Transverse colon (tissue), 4 donors: ENCODE results near the gene CNTD1. TPM values are rescaled to one million over a fixed set of nuclear protein-coding genes. Genes with fewer than 3 reads are reported as not detected.
"Not testable (repeated sequence)": the region's sequence is repeated elsewhere in the genome, so short reads cannot be mapped to it uniquely, and the experiment has no call there.

Experiments used
- DNase-seq: peaks from one replicate; pipeline ENCODE4 v3.0.0-alpha.2; 2019
- H3K27ac ChIP-seq, 4 donors: fragments of 200-600 bp; sonication (generic); 2 replicates each; pipeline ENCODE4 v1.5.1; 2016 to 2018; ENCODE audit warnings: inconsistent platforms in 4 of 4
- H3K27me3 ChIP-seq: fragments of 200-600 bp; sonication (generic); 2 replicates; pipeline ENCODE4 v1.5.1; 2017; ENCODE audit warnings: inconsistent platforms
- H3K36me3 ChIP-seq, 4 donors: fragments of 200-600 bp; sonication (generic); 2 replicates each; pipeline ENCODE4 v1.5.1; 2017 to 2019; ENCODE audit warnings: inconsistent platforms in 4 of 4
- H3K4me1 ChIP-seq, 4 donors: fragments of 200-600 bp; sonication (generic); 2 replicates each; pipeline ENCODE4 v1.5.1; 2017 to 2020; ENCODE audit warnings: inconsistent platforms in 4 of 4
- H3K4me3 ChIP-seq, 4 donors: fragments of 200-600 bp; sonication (generic); 1 replicate in 1 of 4; 2 replicates in 3 of 4; pipeline versions ENCODE4 v1.5.1 to v1.6.1; 2017 to 2019; ENCODE audit warnings: inconsistent platforms in 4 of 4
- H3K9me3 ChIP-seq, 2 donors: fragments of 200-600 bp; sonication (generic); 2 replicates each; pipeline ENCODE4 v1.5.1; 2017 to 2019; ENCODE audit warnings: inconsistent platforms in 2 of 2
- CTCF ChIP-seq, 5 experiments: fragments of 200-600 bp in 3 of 5; fragments of 450-650 bp in 2 of 5; sonication (generic) in 3 of 5; IDR thresholded peaks; 1 replicate in 2 of 5; 2 replicates in 3 of 5; pipeline ENCODE4 v1.5.1; 2016 to 2017; ENCODE audit warnings: antibody characterized with exemption in 5 of 5, inconsistent platforms in 3 of 5, mild to moderate bottlenecking in 2 of 5, moderate library complexity in 1 of 5
- EP300 ChIP-seq: sonication (generic); formaldehyde crosslinking; IDR thresholded peaks from one replicate; pipeline ENCODE4 v1.6.1; 2017; ENCODE audit warnings: antibody characterized with exemption, low read depth
- POLR2A ChIP-seq: fragments of 450-650 bp; IDR thresholded peaks from one replicate; pipeline ENCODE4 v1.6.1; 2016; ENCODE audit warnings: antibody characterized with exemption, mild to moderate bottlenecking, moderate library complexity
- POLR2AphosphoS5 ChIP-seq, 3 donors: sonication (generic); formaldehyde crosslinking; IDR thresholded peaks; one replicate each; pipeline ENCODE4 v1.6.1; 2016; ENCODE audit warnings: antibody characterized with exemption in 3 of 3
- WGBS, 2 donors: methylation state at CpG; one replicate each; pipeline ENCODE4 v1.1.5; 2018; ENCODE audit warnings: low coverage in 1 of 2; 5-methylcytosine and 5-hydroxymethylcytosine counted together
- in situ Hi-C, 4 donors: fragments of 200-750 bp; cut with MboI; loops; one replicate each; pipeline versions ENCODE4 v1.15.0 to v1.15.1; 2017; ENCODE audit warnings: low sequenced_read_pairs in 3 of 4, low pct_ligation_motif_present in 1 of 4, low pct_unique_long_range_greater_than_20kb in 1 of 4
- intact Hi-C: fragments of 100-400 bp; cut with DNase I; formaldehyde crosslinking; loops from one replicate; pipeline ENCODE4 v1.15.1; 2023; ENCODE audit warnings: low total_unique reads
- total RNA-seq, 4 donors: library from RNA; depleted of rRNA; stranded (reverse); fragments of >200 nt; gene quantifications; one replicate each; pipeline ENCODE4 v1.1.0, GENCODE V29; 2016

Gene CNTD1
- total RNA-seq, 4 donors from 2014 or later: 0.48 to 1.5 TPM; not detected in 2

GRCh38 chr17:42850954-42851353 is 52.3 kb downstream of the CNTD1 start, which contains the start of gene AOC3:
TSS of gene AOC3 (plus strand) at chr17:42851199. CDS start at chr17:42851344, 145 bp downstream.
- 20 to 29% methylated on average over 1 to 9 of the region's 9 CpGs for whole genome bisulfite sequencing, 2 donors
- H3K9me3 ChIP-seq: no peaks in the 10 kb centered on the region
- H3K27me3 ChIP-seq: peaks cover 23% of the 10 kb centered on the region
- intact Hi-C loops (no loop called here), in situ Hi-C loops (loop anchor here in 1 of 4 donors (10.0 kb wide), 1 partner anchor 74 kb away; no protein-coding TSS in a partner anchor)
- H3K4me3 ChIP-seq: peak within 1 kb of the TSS; percentile 18 to 46 (median 27)
- TF ChIP-seq CTCF (IDR thresholded peaks at IDR 0.05) (no peak), POLR2A (no peak), POLR2AphosphoS5 (IDR thresholded peaks at IDR 0.05) (peak in 1 of 3 donors; percentile 25)
- H3K4me1 ChIP-seq: peaks cover 5 to 20% (median 15%) of the 10 kb centered on the region in 4 donors
- DNase-seq: peak; percentile 38
- H3K36me3 ChIP-seq: no peaks in the 10 kb centered on the region
- H3K27ac ChIP-seq: peak within 1 kb of the TSS; percentile 76 to 85 (median 79)

GRCh38 chr17:42851371-42852240 is 52.9 kb downstream of the CNTD1 start:
- H3K27ac ChIP-seq: peak overlapping the region; percentile 76 to 85 (median 79)
- in situ Hi-C loops: loop anchor here in 1 of 4 donors (10.0 kb wide), 1 partner anchor 73 kb away; no protein-coding TSS in a partner anchor
- intact Hi-C loops, DNase-seq, H3K9me3 ChIP-seq, H3K36me3 ChIP-seq: not testable (repeated sequence)
- peaks cover 5 to 20% (median 15%) of the 10 kb centered on the region in 4 donors for H3K4me1 ChIP-seq
- WGBS, 2 donors: 78% methylated on average over 10 of the region's 28 CpGs; no CpG with 5 or more reads in 1 of the 2 donors
- peak overlapping the region; percentile 18 to 46 (median 27) for H3K4me3 ChIP-seq
- H3K27me3 ChIP-seq: peaks cover 23% of the 10 kb centered on the region
- peak in 2 of 3 donors; percentile 17 to 25 for TF ChIP-seq POLR2AphosphoS5 (IDR thresholded peaks at IDR 0.05)

- TF ChIP-seq CTCF (IDR thresholded peaks at IDR 0.05): no peak
- TF ChIP-seq POLR2A: no peak
- no peak for TF ChIP-seq POLR2AphosphoS5 (IDR thresholded peaks at IDR 0.05)
- no peak for TF ChIP-seq EP300
- Histone ChIP-seq H3K4me3 (peak overlapping the region; percentile 1 to 46 (median 27)), H3K36me3 (no peaks in the 10 kb centered on the region), H3K27me3 (peaks cover 23% of the 10 kb centered on the region), H3K4me1 (peaks cover 5 to 20% (median 15%) of the 10 kb centered on the region in 4 donors), H3K27ac (peak overlapping the region; percentile 76 to 85 (median 79)), H3K9me3 (no peaks in the 10 kb centered on the region)
- intact Hi-C loops: no loop called here
- DNase-seq: no peak
- WGBS, 2 donors: 78% methylated on average over 15 of the region's 15 CpGs; no CpG with 5 or more reads in 1 of the 2 donors
- in situ Hi-C loops: loop anchor here in 1 of 4 donors (10.0 kb wide), 1 partner anchor 72 kb away; no protein-coding TSS in a partner anchor
These were observed 53.7 kb downstream of the CNTD1 start for GRCh38 chr17:42852351-42852750.

GRCh38 chr17:42853004-42853403 is 54.3 kb downstream of the CNTD1 start:
- Histone ChIP-seq H3K4me1 (peaks cover 5 to 20% (median 15%) of the 10 kb centered on the region in 4 donors), H3K4me3 (peak overlapping the region in 3 of 4 donors; percentile 26 to 46 (median 28)), H3K9me3 (no peaks in the 10 kb centered on the region), H3K27ac (peak overlapping the region; percentile 76 to 85 (median 79)), H3K36me3 (no peaks in the 10 kb centered on the region), H3K27me3 (peaks cover 23% of the 10 kb centered on the region)
- TF ChIP-seq EP300 (no peak), POLR2A (peak; percentile 15), CTCF (IDR thresholded peaks at IDR 0.05) (no peak), POLR2AphosphoS5 (IDR thresholded peaks at IDR 0.05) (peak; percentile 4 to 46 (median 12))
- intact Hi-C loops: no loop called here
- no peak for DNase-seq
- in situ Hi-C loops: loop anchor here in 1 of 4 donors (10.0 kb wide), 1 partner anchor 72 kb away; no protein-coding TSS in a partner anchor
- WGBS, 2 donors: 48 to 67% methylated on average over 3 to 4 of the region's 4 CpGs
